ENCODE results near the gene ITGAL. TPM values are rescaled to one million over a fixed set of nuclear protein-coding genes. Genes with fewer than 3 reads are reported as not detected.

The ITGAL gene
- total and polyA plus RNA-seq, 4 donors = 4.3 to 11.8 (median 6.9) TPM

GRCh38 chr16:30446203-30446595, 26.3 kb upstream of the ITGAL start:
- 40% methylated on average over 10 of the region's 10 CpGs for WGBS
- Histone ChIP-seq H3K27ac (ENCODE audit: low read depth in 1 of 2, low read length in 2 of 2) (peak overlapping the region; percentile 96 to 99), H3K9me3 (ENCODE audit: control insufficient read depth in 4 of 4, low read length in 3 of 4) (no peaks in the 10 kb centered on the region), H3K27me3 (ENCODE audit: control insufficient read depth in 4 of 4, insufficient read depth in 4 of 4, low read length in 3 of 4) (no peaks in the 10 kb centered on the region), H3K9ac (ENCODE audit: low read depth in 1 of 2, low read length in 2 of 2) (peak overlapping the region; percentile 29 to 62), H3K4me1 (ENCODE audit: control insufficient read depth in 4 of 4, insufficient read depth in 4 of 4, low read length in 3 of 4) (peaks cover 4 to 30% (median 18%) of the 10 kb centered on the region in 4 donors), H3K4me3 (ENCODE audit: low read depth in 1 of 3, low read length in 3 of 3) (peak overlapping the region in 2 of 3 donors; percentile 7 to 22), H3K36me3 (ENCODE audit: control insufficient read depth in 4 of 4, insufficient read depth in 3 of 4, low read depth in 1 of 4, low read length in 3 of 4) (peaks cover 0 to 2% (median 0%) of the 10 kb centered on the region in 4 donors)
- DNase-seq (ENCODE audit: low spot score) = no peak
- TF ChIP-seq EGR1 (IDR thresholded peaks at IDR 0.05; ENCODE audit: low read depth in 2 of 2) (peak in 1 of 2 donors; percentile 3), SP1 (IDR thresholded peaks at IDR 0.05) (peak; percentile 61), YY1 (IDR thresholded peaks at IDR 0.05) (peak; percentile 29), HNF4A (conservative IDR thresholded peaks at IDR 0.05) (peak in 1 of 2 donors; percentile 55), REST (IDR thresholded peaks at IDR 0.05) (no peak), HNF4G (IDR thresholded peaks at IDR 0.05) (no peak), ATF3 (IDR thresholded peaks at IDR 0.05) (peak; percentile 68), FOXA1 (IDR thresholded peaks at IDR 0.05) (no peak), CTCF (IDR thresholded peaks at IDR 0.05; ENCODE audit: low read depth, low read length, missing input control) (no peak), FOXA2 (IDR thresholded peaks at IDR 0.05) (no peak), JUND (IDR thresholded peaks at IDR 0.05) (peak in 1 of 2 donors; percentile 5), RXRA (IDR thresholded peaks at IDR 0.05) (peak; percentile 62 to 75), RAD21 (IDR thresholded peaks at IDR 0.05) (no peak), GABPA (IDR thresholded peaks at IDR 0.05 in 1 of 2, conservative IDR thresholded peaks at IDR 0.05 in 1 of 2) (peak in 1 of 2 donors; percentile 11), TAF1 (conservative IDR thresholded peaks at IDR 0.05) (no peak), ZBTB33 (IDR thresholded peaks at IDR 0.05) (peak; percentile 84), NR2F2 (IDR thresholded peaks at IDR 0.05) (no peak), MAX (IDR thresholded peaks at IDR 0.05) (no peak)
